ENCODE measurements around the gene SPSB4.

SPSB4 gene

GRCh38 chr3:141104151-141104821 is 53.1 kb downstream of the SPSB4 start:
- ChIA-PET CTCF (interaction anchor here (1.8 to 3.3 kb wide), 4 partner anchors 12 to 105 kb away, joined by 9 to 28 read pairs (median 20); no protein-coding TSS in a partner anchor), POLR2A (no interaction called here)
- no peak for TF ChIP-seq CTCF (IDR thresholded peaks at IDR 0.05; ENCODE audit: control extremely low read depth, extremely low read depth, low read depth, missing control alignments)
- DNase-seq (ENCODE audit: extremely low spot score) = no peak

GRCh38 chr3:141105828-141106628 is 54.9 kb downstream of the SPSB4 start:
- ChIA-PET POLR2A (no interaction called here), CTCF (interaction anchor here (0.6 to 3.3 kb wide), 26 partner anchors 8 to 218 kb away, joined by 3 to 28 read pairs (median 4); no protein-coding TSS in a partner anchor)
- DNase-seq (ENCODE audit: extremely low spot score) = peak; percentile 65
- peak; percentile 82 for TF ChIP-seq CTCF (IDR thresholded peaks at IDR 0.05; ENCODE audit: control extremely low read depth, extremely low read depth, low read depth, missing control alignments)

GRCh38 chr3:141106842-141107241 is 55.7 kb downstream of the SPSB4 start:
- ChIA-PET POLR2A (no interaction called here), CTCF (interaction anchor here (1.4 to 3.3 kb wide), 2 partner anchors 9 to 85 kb away, joined by 4 to 28 read pairs; no protein-coding TSS in a partner anchor)
- no peak for TF ChIP-seq CTCF (IDR thresholded peaks at IDR 0.05; ENCODE audit: control extremely low read depth, extremely low read depth, low read depth, missing control alignments)
- DNase-seq (ENCODE audit: extremely low spot score) = no peak

GRCh38 chr3:141108039-141108438 is 56.9 kb downstream of the SPSB4 start:
- DNase-seq (ENCODE audit: extremely low spot score) = no peak
- ChIA-PET CTCF (no interaction called here), POLR2A (no interaction called here)
- TF ChIP-seq CTCF (IDR thresholded peaks at IDR 0.05; ENCODE audit: control extremely low read depth, extremely low read depth, low read depth, missing control alignments) = no peak

GRCh38 chr3:141109751-141110150 is 58.6 kb downstream of the SPSB4 start:
- no peak for DNase-seq (ENCODE audit: extremely low spot score)
- ChIA-PET POLR2A (no interaction called here), CTCF (interaction anchor here (1.1 to 1.6 kb wide), 4 partner anchors 14 to 105 kb away, joined by 3 to 4 read pairs (median 4); no protein-coding TSS in a partner anchor)
- no peak for TF ChIP-seq CTCF (IDR thresholded peaks at IDR 0.05; ENCODE audit: control extremely low read depth, extremely low read depth, low read depth, missing control alignments)

GRCh38 chr3:141110322-141110721 is 59.2 kb downstream of the SPSB4 start:
- CTCF ChIA-PET = interaction anchor here (1.2 to 1.5 kb wide), 2 partner anchors 15 to 17 kb away, joined by 3 to 4 read pairs; no protein-coding TSS in a partner anchor
- no peak for DNase-seq (ENCODE audit: extremely low spot score)
- POLR2A ChIA-PET = no interaction called here
- TF ChIP-seq CTCF (IDR thresholded peaks at IDR 0.05; ENCODE audit: control extremely low read depth, extremely low read depth, low read depth, missing control alignments) = no peak

Measured in GM10248 (cell line).